ENCODE data around the gene CLDN22.
A peak's percentile ranks its signal among the peaks of the same experiment; 100 is the strongest.
"Not testable (repeated sequence)": the region's sequence is repeated elsewhere in the genome, so short reads cannot be mapped to it uniquely, and the experiment has no call there.

CLDN22 gene

GRCh38 chr4:183345261-183345660 lies 25.2 kb upstream of the CLDN22 start:
- no peak for DNase-seq

- no peak for DNase-seq
Measured at GRCh38 chr4:183344523-183345255, 24.6 kb upstream of the CLDN22 start.

- no peak for DNase-seq
Measured at GRCh38 chr4:183343730-183344129, 23.7 kb upstream of the CLDN22 start.

GRCh38 chr4:183342541-183343533 lies 22.8 kb upstream of the CLDN22 start:
- DNase-seq, result no peak

GRCh38 chr4:183337833-183338232 lies 17.8 kb upstream of the CLDN22 start:
- no peak for DNase-seq

- no peak for DNase-seq
Measured at GRCh38 chr4:183337349-183337748, 17.3 kb upstream of the CLDN22 start.

- no peak for DNase-seq
Measured at GRCh38 chr4:183335369-183335940, 15.4 kb upstream of the CLDN22 start.

- no peak for DNase-seq
Measured at GRCh38 chr4:183333983-183334382, 13.9 kb upstream of the CLDN22 start.

GRCh38 chr4:183333202-183333601 lies 13.1 kb upstream of the CLDN22 start:
- DNase-seq, result no peak

- no peak for DNase-seq
Measured at GRCh38 chr4:183332447-183332846, 12.4 kb upstream of the CLDN22 start.

- DNase-seq, result no peak
Measured at GRCh38 chr4:183330841-183331240, 10.8 kb upstream of the CLDN22 start.

- no peak for DNase-seq
Measured at GRCh38 chr4:183329954-183330742, 10.1 kb upstream of the CLDN22 start.

- no peak for DNase-seq
Measured at GRCh38 chr4:183329244-183329643, 9.2 kb upstream of the CLDN22 start.

- DNase-seq, result no peak
Measured at GRCh38 chr4:183328832-183329231, 8.8 kb upstream of the CLDN22 start.

GRCh38 chr4:183327827-183328226 lies 7.8 kb upstream of the CLDN22 start:
- DNase-seq, result no peak

GRCh38 chr4:183326853-183327252 lies 6.8 kb upstream of the CLDN22 start:
- DNase-seq, result no peak

- not testable (repeated sequence) for DNase-seq
Measured at GRCh38 chr4:183326387-183326786, 6.3 kb upstream of the CLDN22 start.

- no peak for DNase-seq
Measured at GRCh38 chr4:183324619-183325018, 4.5 kb upstream of the CLDN22 start.

GRCh38 chr4:183324056-183324455 lies 4.0 kb upstream of the CLDN22 start:
- DNase-seq, result not testable (repeated sequence)

GRCh38 chr4:183323295-183323694 lies 3.2 kb upstream of the CLDN22 start:
- DNase-seq, result no peak

- DNase-seq, result no peak
Measured at GRCh38 chr4:183322326-183322725, 2.2 kb upstream of the CLDN22 start, which contains the start of gene CLDN24. CLDN24 (minus strand) TSS chr4:183322426; CDS start chr4:183322426, 0 bp downstream.

GRCh38 chr4:183321516-183321915 lies 1.4 kb upstream of the CLDN22 start:
- no peak for DNase-seq

- DNase-seq, result peak; percentile 7
Measured at GRCh38 chr4:183321079-183321478, 1.0 kb upstream of the CLDN22 start.

Measured in CD4-positive, alpha-beta T cell treated with Interleukin-12 subunit alpha and Interleukin-12 subunit beta, for 1 hour (primary cell).